Loucy (cell line): ENCODE data around the gene MCTS1.

ENCODE experiments used
- EZH2phosphoT487 ChIP-seq: fragments of 200-600 bp; IDR thresholded peaks from 2 replicates; pipeline ENCODE4 v1.6.1; 2018; ENCODE audit warnings: antibody characterized with exemption, mild to moderate bottlenecking, moderate library complexity, borderline replicate concordance
- TF ChIP-seq, protein P1 (sequence below): fragments of 200-600 bp; sonication (generic); conservative IDR thresholded peaks from 2 replicates; pipeline ENCODE4 v1.5.1; 2014; ENCODE audit warnings: mild to moderate bottlenecking, antibody characterized with exemption, low read length

GRCh38 chrX:120570011-120570600 lies 33.8 kb upstream of the MCTS1 start:
- TF ChIP-seq, protein P1, sequence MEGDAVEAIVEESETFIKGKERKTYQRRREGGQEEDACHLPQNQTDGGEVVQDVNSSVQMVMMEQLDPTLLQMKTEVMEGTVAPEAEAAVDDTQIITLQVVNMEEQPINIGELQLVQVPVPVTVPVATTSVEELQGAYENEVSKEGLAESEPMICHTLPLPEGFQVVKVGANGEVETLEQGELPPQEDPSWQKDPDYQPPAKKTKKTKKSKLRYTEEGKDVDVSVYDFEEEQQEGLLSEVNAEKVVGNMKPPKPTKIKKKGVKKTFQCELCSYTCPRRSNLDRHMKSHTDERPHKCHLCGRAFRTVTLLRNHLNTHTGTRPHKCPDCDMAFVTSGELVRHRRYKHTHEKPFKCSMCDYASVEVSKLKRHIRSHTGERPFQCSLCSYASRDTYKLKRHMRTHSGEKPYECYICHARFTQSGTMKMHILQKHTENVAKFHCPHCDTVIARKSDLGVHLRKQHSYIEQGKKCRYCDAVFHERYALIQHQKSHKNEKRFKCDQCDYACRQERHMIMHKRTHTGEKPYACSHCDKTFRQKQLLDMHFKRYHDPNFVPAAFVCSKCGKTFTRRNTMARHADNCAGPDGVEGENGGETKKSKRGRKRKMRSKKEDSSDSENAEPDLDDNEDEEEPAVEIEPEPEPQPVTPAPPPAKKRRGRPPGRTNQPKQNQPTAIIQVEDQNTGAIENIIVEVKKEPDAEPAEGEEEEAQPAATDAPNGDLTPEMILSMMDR = no peak
- no peak for TF ChIP-seq EZH2phosphoT487
